SK-N-SH (cell line): ENCODE measurements around the gene COQ9. TPM values are rescaled to one million over a fixed set of nuclear protein-coding genes. Genes with fewer than 3 reads are reported as not detected.

Experiments used
- CTCF ChIA-PET: fragments of 300-600, 350-600 bp; formaldehyde crosslinking; extraction: SDS; loops from one replicate; lab custom pipeline; 2021; lab: Yijun Ruan, JAX
- POLR2A ChIA-PET: fragments of 350-600 bp; sonication (Branson Sonifier 250); formaldehyde crosslinking; extraction: SDS; loops from one replicate; lab custom pipeline; 2020; ENCODE audit warnings: antibody characterized with exemption, inconsistent platforms; lab: Yijun Ruan, JAX
- DNase-seq: peaks from one replicate; pipeline ENCODE4 v3.0.0; 2012
- H2AFZ ChIP-seq: fragments of 200-600 bp; sonication (generic); 2 replicates; pipeline ENCODE4 v1.8.1; 2016; ENCODE audit warnings: antibody characterized with exemption, mild to moderate bottlenecking, low read depth
- H3F3A ChIP-seq: fragments of 200-600 bp; sonication (generic); replicated peaks from 2 replicates; pipeline ENCODE3; 2016; ENCODE audit warnings: antibody characterized with exemption, mild to moderate bottlenecking; ENCODE audit not compliant: insufficient read depth
- H3K27ac ChIP-seq, 2 experiments: fragments of 200-500 bp in 1 of 2; fragments of 200-600 bp in 1 of 2; sonication (Bioruptor generic) in 1 of 2; sonication (generic), shearing (Covaris generic) in 1 of 2; 2 replicates each; pipeline versions ENCODE4 v1.5.1 to v1.6.1; 2014 to 2016; ENCODE audit warnings: low read depth in 2 of 2, inconsistent platforms in 1 of 2, low read length in 1 of 2, mild to moderate bottlenecking in 1 of 2, mixed read lengths in 1 of 2
- H3K27me3 ChIP-seq: fragments of 200-600 bp; sonication (generic), shearing (Covaris generic); 2 replicates; pipeline ENCODE4 v1.6.1; 2016; ENCODE audit warnings: mixed run types; ENCODE audit not compliant: insufficient read depth
- H3K36me3 ChIP-seq, 2 experiments: fragments of 200-500 bp in 1 of 2; fragments of 200-600 bp in 1 of 2; sonication (Bioruptor generic) in 1 of 2; sonication (generic) in 1 of 2; replicated peaks in 1 of 2; 2 replicates each; pipeline versions ENCODE3 to v1.5.1; 2014 to 2016; ENCODE audit warnings: low read length in 1 of 2, mild to moderate bottlenecking in 1 of 2; ENCODE audit not compliant: insufficient read depth in 2 of 2, control insufficient read depth in 1 of 2
- H3K4me1 ChIP-seq, 2 experiments: fragments of 200-500 bp in 1 of 2; fragments of 200-600 bp in 1 of 2; sonication (Bioruptor generic) in 1 of 2; sonication (generic), shearing (Covaris generic) in 1 of 2; 2 replicates each; pipeline versions ENCODE4 v1.5.1 to v1.6.1; 2014 to 2016; ENCODE audit warnings: low read depth in 1 of 2, low read length in 1 of 2, mixed run types in 1 of 2; ENCODE audit not compliant: insufficient read depth in 2 of 2, control insufficient read depth in 1 of 2
- H3K4me2 ChIP-seq: fragments of 200-600 bp; sonication (generic), shearing (Covaris generic); 2 replicates; pipeline ENCODE4 v1.6.1; 2017; ENCODE audit warnings: mixed run types
- H3K4me3 ChIP-seq, 2 experiments: fragments of 200-500 bp in 1 of 2; fragments of 200-600 bp in 1 of 2; sonication (Bioruptor generic) in 1 of 2; sonication (generic), shearing (Covaris generic) in 1 of 2; 2 replicates each; pipeline versions ENCODE4 v1.5.1 to v1.8.1; 2014 to 2016; ENCODE audit warnings: low read depth in 2 of 2, inconsistent platforms in 1 of 2, low read length in 1 of 2, mild to moderate bottlenecking in 1 of 2, mixed read lengths in 1 of 2, moderate library complexity in 1 of 2
- H3K79me2 ChIP-seq: fragments of 200-600 bp; sonication (generic); 2 replicates; pipeline ENCODE4 v1.8.1; 2017; ENCODE audit warnings: mild to moderate bottlenecking; ENCODE audit not compliant: insufficient read depth
- H3K9ac ChIP-seq: fragments of 200-600 bp; sonication (generic); 2 replicates; pipeline ENCODE4 v1.6.1; 2017; ENCODE audit warnings: mixed run types
- H3K9me2 ChIP-seq: fragments of 200-600 bp; sonication (generic); 2 replicates; pipeline ENCODE4 v1.6.1; 2017; ENCODE audit warnings: mixed run types
- H3K9me3 ChIP-seq: fragments of 200-600 bp; sonication (generic); 2 replicates; pipeline ENCODE4 v1.6.1; 2017; ENCODE audit warnings: mixed run types, mild to moderate bottlenecking, moderate library complexity
- H4K20me1 ChIP-seq: fragments of 200-600 bp; sonication (generic); 2 replicates; pipeline ENCODE4 v1.6.1; 2017; ENCODE audit warnings: mild to moderate bottlenecking, mixed run types; ENCODE audit not compliant: insufficient read depth
- CHD2 ChIP-seq: fragments of 150-350 bp; IDR thresholded peaks from 2 replicates; pipeline ENCODE4 v1.6.1; 2018; ENCODE audit warnings: low read length; ENCODE audit not compliant: partially characterized antibody
- ELF1 ChIP-seq: IDR thresholded peaks from 2 replicates; pipeline ENCODE4 v1.4.0; 2012
- EP300 ChIP-seq, 2 experiments: IDR thresholded peaks; 2 replicates each; pipeline versions ENCODE4 v1.4.0 to v1.6.1; 2012; ENCODE audit warnings: borderline replicate concordance in 1 of 2, low read depth in 1 of 2, low read length in 1 of 2
- FOSL2 ChIP-seq: IDR thresholded peaks from 2 replicates; pipeline ENCODE4 v1.4.0; 2012; ENCODE audit warnings: low read depth, mild to moderate bottlenecking, moderate library complexity, borderline replicate concordance
- FOXM1 ChIP-seq: IDR thresholded peaks from 2 replicates; pipeline ENCODE4 v1.4.0; 2012; ENCODE audit warnings: low read depth, mild to moderate bottlenecking
- GABPA ChIP-seq: IDR thresholded peaks from 2 replicates; pipeline ENCODE4 v1.4.0; 2012; ENCODE audit warnings: low read depth, mild to moderate bottlenecking
- GATA2 ChIP-seq: sonication (generic); formaldehyde crosslinking; IDR thresholded peaks from 2 replicates; pipeline ENCODE4 v1.5.0; 2020; ENCODE audit warnings: mild to moderate bottlenecking, missing genetic modification reagents
- MEF2A ChIP-seq: IDR thresholded peaks from 2 replicates; pipeline ENCODE4 v1.4.0; 2012; ENCODE audit warnings: low read depth, borderline replicate concordance
- MXI1 ChIP-seq: IDR thresholded peaks from 2 replicates; pipeline ENCODE4 v1.6.1; 2012; ENCODE audit warnings: mild to moderate bottlenecking, low read depth, low read length, improper control_type of control experiment
- NRF1 ChIP-seq: IDR thresholded peaks from 2 replicates; pipeline ENCODE4 v1.6.1; 2012; ENCODE audit warnings: low read depth, mild to moderate bottlenecking, low read length
- POLR2AphosphoS5 ChIP-seq: IDR thresholded peaks from 2 replicates; pipeline ENCODE4 v1.6.1; 2012; ENCODE audit warnings: low read depth, low read length
- RCOR1 ChIP-seq: fragments of 150-350 bp; IDR thresholded peaks from 2 replicates; pipeline ENCODE4 v1.6.1; 2017; ENCODE audit warnings: antibody characterized with exemption, low read length
- SIN3A ChIP-seq: IDR thresholded peaks from 2 replicates; pipeline ENCODE4 v1.6.1; 2012; ENCODE audit warnings: low read depth, mild to moderate bottlenecking, low read length, moderate library complexity, borderline replicate concordance
- TCF12 ChIP-seq: IDR thresholded peaks from 2 replicates; pipeline ENCODE4 v1.4.0; 2012
- WGBS: methylation state at CpG from one replicate; pipeline ENCODE4 v1.1.6; 2017; ENCODE audit warnings: low lambda C conversion rate; 5-methylcytosine and 5-hydroxymethylcytosine counted together
- polyA plus RNA-seq, 3 experiments: library from polyadenylated mRNA; depleted of rRNA; stranded (reverse); fragments of >200 nt; gene quantifications; 2 replicates each; pipeline ENCODE4 v1.2.3, GENCODE V29; 2012
- TF ChIP-seq, protein P1 (sequence below): IDR thresholded peaks from 2 replicates; pipeline ENCODE4; 2012
- TF ChIP-seq, protein P2 (sequence below): IDR thresholded peaks from 2 replicates; pipeline ENCODE4 v1.4.0; 2012; ENCODE audit warnings: low read depth, borderline replicate concordance

COQ9 gene
- polyA plus RNA-seq, 1 of the 3 experiments (the other 2 are of a cell fraction), result 81.2 TPM

- no peak for TF ChIP-seq GATA2 (CRISPR knock-in tag)
These were observed 17.2 kb downstream of the COQ9 start (continued) for GRCh38 chr16:57464523-57464922.

- Histone ChIP-seq H3K9ac (no peak overlapping the region), H3K4me1 (peaks cover 8 to 51% of the 10 kb centered on the region in 2 experiments; a peak in 2 of 4 replicates), H3K79me2 (peaks cover 26% of the 10 kb centered on the region), H2AFZ (no peak overlapping the region), H3F3A (peaks cover 4% of the 10 kb centered on the region), H3K4me3 (no peak overlapping the region), H3K36me3 (peaks cover 62 to 85% of the 10 kb centered on the region in 2 experiments), H3K9me2 (no peaks in the 10 kb centered on the region)
- 98% methylated on average over 2 of the region's 2 CpGs for WGBS
- no peak for DNase-seq
- POLR2A ChIA-PET, result no interaction called here
- TF ChIP-seq FOSL2 (no peak), EP300 (IDR thresholded peaks at IDR 0.05; ENCODE audit: borderline replicate concordance in 1 of 2, low read depth in 1 of 2, low read length in 1 of 2) (no peak), TCF12 (no peak), MEF2A (no peak), CHD2 (no peak), POLR2AphosphoS5 (no peak), RCOR1 (no peak), NRF1 (no peak), FOXM1 (no peak), ELF1 (no peak), SIN3A (no peak), GABPA (no peak), MXI1 (no peak)
- TF ChIP-seq, protein P1, sequence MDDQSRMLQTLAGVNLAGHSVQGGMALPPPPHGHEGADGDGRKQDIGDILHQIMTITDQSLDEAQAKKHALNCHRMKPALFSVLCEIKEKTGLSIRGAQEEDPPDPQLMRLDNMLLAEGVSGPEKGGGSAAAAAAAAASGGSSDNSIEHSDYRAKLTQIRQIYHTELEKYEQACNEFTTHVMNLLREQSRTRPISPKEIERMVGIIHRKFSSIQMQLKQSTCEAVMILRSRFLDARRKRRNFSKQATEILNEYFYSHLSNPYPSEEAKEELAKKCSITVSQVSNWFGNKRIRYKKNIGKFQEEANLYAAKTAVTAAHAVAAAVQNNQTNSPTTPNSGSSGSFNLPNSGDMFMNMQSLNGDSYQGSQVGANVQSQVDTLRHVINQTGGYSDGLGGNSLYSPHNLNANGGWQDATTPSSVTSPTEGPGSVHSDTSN, result no peak
- TF ChIP-seq, protein P2, sequence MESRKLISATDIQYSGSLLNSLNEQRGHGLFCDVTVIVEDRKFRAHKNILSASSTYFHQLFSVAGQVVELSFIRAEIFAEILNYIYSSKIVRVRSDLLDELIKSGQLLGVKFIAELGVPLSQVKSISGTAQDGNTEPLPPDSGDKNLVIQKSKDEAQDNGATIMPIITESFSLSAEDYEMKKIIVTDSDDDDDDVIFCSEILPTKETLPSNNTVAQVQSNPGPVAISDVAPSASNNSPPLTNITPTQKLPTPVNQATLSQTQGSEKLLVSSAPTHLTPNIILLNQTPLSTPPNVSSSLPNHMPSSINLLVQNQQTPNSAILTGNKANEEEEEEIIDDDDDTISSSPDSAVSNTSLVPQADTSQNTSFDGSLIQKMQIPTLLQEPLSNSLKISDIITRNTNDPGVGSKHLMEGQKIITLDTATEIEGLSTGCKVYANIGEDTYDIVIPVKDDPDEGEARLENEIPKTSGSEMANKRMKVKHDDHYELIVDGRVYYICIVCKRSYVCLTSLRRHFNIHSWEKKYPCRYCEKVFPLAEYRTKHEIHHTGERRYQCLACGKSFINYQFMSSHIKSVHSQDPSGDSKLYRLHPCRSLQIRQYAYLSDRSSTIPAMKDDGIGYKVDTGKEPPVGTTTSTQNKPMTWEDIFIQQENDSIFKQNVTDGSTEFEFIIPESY, result no peak
- TF ChIP-seq, all 33 proteins: peak for 0
- Histone ChIP-seq H3K27me3 (no peaks in the 10 kb centered on the region), H4K20me1 (0 out of 2 replicates have a peak, but pooled peaks cover 3% of the 10 kb centered on the region), H3K27ac (no peak overlapping the region), H3K4me2 (no peak overlapping the region), H3K9me3 (no peaks in the 10 kb centered on the region)
- CTCF ChIA-PET, result interaction anchor here (0.6 to 21.0 kb wide), 4 partner anchors 8 to 51 kb away, joined by 3 to 354 read pairs (median 26); no protein-coding TSS in a partner anchor
These were observed 21.1 kb downstream of the COQ9 start for GRCh38 chr16:57468346-57468745.
